Glomerular visceral epithelial cell (primary cell): ENCODE data around the gene BRMS1L.
"Not testable (repeated sequence)": the region's sequence is repeated elsewhere in the genome, so short reads cannot be mapped to it uniquely, and the experiment has no call there.

Experiments
- DNase-seq: peaks from one replicate; pipeline ENCODE4 v3.0.0-alpha.2; 2016; ENCODE audit errors: extremely low spot score

Gene BRMS1L

GRCh38 chr14:35821564-35822411 is 4.3 kb upstream of the BRMS1L start:
- peak; percentile 29 for DNase-seq

GRCh38 chr14:35822501-35822900 is 3.6 kb upstream of the BRMS1L start:
- DNase-seq = no peak

- DNase-seq = not testable (repeated sequence)
Measured at GRCh38 chr14:35824446-35825165, 1.5 kb upstream of the BRMS1L start.

- DNase-seq = no peak
Measured at GRCh38 chr14:35825968-35826217, 245 bp upstream of the BRMS1L start.

- no peak for DNase-seq
Measured at GRCh38 chr14:35826952-35827416, 846 bp downstream of the BRMS1L start.

- no peak for DNase-seq
Measured at GRCh38 chr14:35827678-35828472, 1.7 kb downstream of the BRMS1L start.

GRCh38 chr14:35829449-35829848 is 3.3 kb downstream of the BRMS1L start:
- no peak for DNase-seq

- DNase-seq = no peak
Measured at GRCh38 chr14:35835208-35835982, 9.3 kb downstream of the BRMS1L start.

- DNase-seq = not testable (repeated sequence)
Measured at GRCh38 chr14:35841704-35842103, 15.6 kb downstream of the BRMS1L start.

- DNase-seq = not testable (repeated sequence)
Measured at GRCh38 chr14:35842245-35842644, 16.1 kb downstream of the BRMS1L start.

- DNase-seq = no peak
Measured at GRCh38 chr14:35844494-35844893, 18.4 kb downstream of the BRMS1L start.

GRCh38 chr14:35847636-35848035 is 21.5 kb downstream of the BRMS1L start:
- DNase-seq = no peak

- DNase-seq = no peak
Measured at GRCh38 chr14:35849122-35849521, 23.0 kb downstream of the BRMS1L start.

- DNase-seq = no peak
Measured at GRCh38 chr14:35851823-35852222, 25.7 kb downstream of the BRMS1L start.

GRCh38 chr14:35853225-35853624 is 27.1 kb downstream of the BRMS1L start:
- DNase-seq = no peak

- peak; percentile 1 for DNase-seq
Measured at GRCh38 chr14:35854696-35855270, 28.6 kb downstream of the BRMS1L start.

GRCh38 chr14:35855876-35856481 is 29.8 kb downstream of the BRMS1L start:
- DNase-seq = no peak

GRCh38 chr14:35858521-35859209 is 32.5 kb downstream of the BRMS1L start:
- DNase-seq = peak; percentile 24

GRCh38 chr14:35861204-35861868 is 35.2 kb downstream of the BRMS1L start:
- no peak for DNase-seq
